ENCODE results near the gene ZDBF2. TPM values are rescaled to one million over a fixed set of nuclear protein-coding genes. Genes with fewer than 3 reads are reported as not detected.
"Not testable (repeated sequence)": the region's sequence is repeated elsewhere in the genome, so short reads cannot be mapped to it uniquely, and the experiment has no call there.

Gene ZDBF2
- total RNA-seq, 4 donors from 2014 or later = 1.9 to 7.1 (median 5.3) TPM

- WGBS, 2 donors = 48 to 55% methylated on average over 1 of the region's 1 CpG
- no peaks in the 10 kb centered on the region for H3K4me1 ChIP-seq
- no peaks in the 10 kb centered on the region for H3K9me3 ChIP-seq
- no peak overlapping the region for H3K4me3 ChIP-seq
- intact Hi-C loops (cut with DNase I) = no loop called here
- H3K27me3 ChIP-seq = no peaks in the 10 kb centered on the region
- H3K36me3 ChIP-seq = no peaks in the 10 kb centered on the region
- H3K27ac ChIP-seq = no peak overlapping the region
- no peak for TF ChIP-seq POLR2A (IDR thresholded peaks at IDR 0.05)
- TF ChIP-seq CTCF (IDR thresholded peaks at IDR 0.05) = no peak
- DNase-seq = no peak
Measured at GRCh38 chr2:206352571-206352970, 78.1 kb downstream of the ZDBF2 start.

DNA sequence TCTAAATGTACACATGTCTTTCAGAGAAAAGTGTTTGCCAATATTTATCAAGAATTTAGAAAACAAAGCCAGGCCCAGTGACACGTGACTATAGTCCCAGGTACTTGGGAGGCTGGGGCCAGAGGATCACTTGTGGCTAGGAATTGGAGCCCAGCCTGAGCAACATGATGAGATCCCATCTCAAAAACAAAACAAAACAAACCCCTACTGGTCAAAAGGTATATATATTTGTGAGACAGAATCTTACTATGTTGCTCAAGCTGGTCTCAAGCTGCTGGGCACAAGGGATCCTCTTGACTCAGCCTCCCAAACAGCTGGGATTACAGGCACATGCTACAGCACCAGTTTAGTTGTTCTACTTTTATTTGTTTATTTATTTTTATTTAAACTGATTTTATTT is 79.2 kb downstream of the ZDBF2 start:
- Histone ChIP-seq H3K36me3 (no peaks in the 10 kb centered on the region), H3K4me3 (no peak overlapping the region), H3K27ac (no peak overlapping the region), H3K9me3 (no peaks in the 10 kb centered on the region), H3K27me3 (no peaks in the 10 kb centered on the region), H3K4me1 (no peaks in the 10 kb centered on the region)
- 81 to 100% methylated on average over 1 of the region's 1 CpG for WGBS, 2 donors
- TF ChIP-seq POLR2A (IDR thresholded peaks at IDR 0.05) (no peak), CTCF (IDR thresholded peaks at IDR 0.05) (no peak)
- intact Hi-C loops (cut with DNase I) = no loop called here
- DNase-seq = no peak

GRCh38 chr2:206354129-206354528 is 79.7 kb downstream of the ZDBF2 start:
- H3K27me3 ChIP-seq = no peaks in the 10 kb centered on the region
- no peaks in the 10 kb centered on the region for H3K36me3 ChIP-seq
- TF ChIP-seq POLR2A (IDR thresholded peaks at IDR 0.05) = no peak
- no peak for TF ChIP-seq CTCF (IDR thresholded peaks at IDR 0.05)
- H3K27ac ChIP-seq = no peak overlapping the region
- WGBS, 2 donors = 79 to 81% methylated on average over 6 of the region's 6 CpGs
- H3K4me1 ChIP-seq = no peaks in the 10 kb centered on the region
- intact Hi-C loops (cut with DNase I) = no loop called here
- no peaks in the 10 kb centered on the region for H3K9me3 ChIP-seq
- no peak overlapping the region for H3K4me3 ChIP-seq
- no peak for DNase-seq

- H3K4me3 ChIP-seq; H3K4me1 ChIP-seq; DNase-seq; H3K27ac ChIP-seq; H3K9me3 ChIP-seq; H3K27me3 ChIP-seq; H3K36me3 ChIP-seq; intact Hi-C loops (cut with DNase I): not testable (repeated sequence)
- no CpG with 5 or more reads among the region's 29 CpGs for WGBS, 2 donors
Measured at GRCh38 chr2:206356840-206357239, 82.4 kb downstream of the ZDBF2 start.

GRCh38 chr2:206360840-206361239 is 86.4 kb downstream of the ZDBF2 start:
- H3K36me3 ChIP-seq; H3K4me3 ChIP-seq; H3K27me3 ChIP-seq; intact Hi-C loops (cut with DNase I); H3K4me1 ChIP-seq; DNase-seq; H3K9me3 ChIP-seq; H3K27ac ChIP-seq: not testable (repeated sequence)
- WGBS, 2 donors = 87 to 92% methylated on average over 3 to 5 of the region's 5 CpGs

DNA sequence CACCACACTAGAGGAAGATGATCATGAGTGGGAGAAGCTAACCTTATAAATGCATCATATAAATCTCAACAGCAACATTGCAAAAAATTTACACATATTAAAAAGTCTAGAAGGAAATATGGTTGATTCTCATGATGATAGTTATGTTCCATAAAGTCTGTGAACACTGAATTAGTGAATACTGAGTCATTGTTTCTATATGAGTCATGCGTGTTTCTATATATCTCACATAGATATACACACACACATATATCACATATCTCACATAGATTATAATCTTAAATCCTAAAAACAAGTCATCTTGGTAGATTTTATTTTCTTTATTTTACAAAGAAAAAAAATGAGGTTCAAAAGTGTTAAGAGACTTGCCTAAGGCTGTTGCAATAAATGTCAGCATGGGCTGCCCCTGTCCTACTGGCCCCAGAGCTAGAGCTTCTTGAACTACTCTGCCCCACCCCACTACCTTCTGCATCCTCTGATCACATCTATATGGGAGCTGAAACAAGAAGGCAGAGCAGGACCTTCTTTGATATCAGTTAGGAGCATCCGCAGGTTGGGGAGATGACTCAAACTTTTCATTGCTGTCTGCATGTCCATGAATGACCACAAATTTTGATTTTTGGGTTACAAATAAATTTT is 87.1 kb downstream of the ZDBF2 start:
- no peak for DNase-seq
- no peaks in the 10 kb centered on the region for H3K4me1 ChIP-seq
- TF ChIP-seq CTCF (IDR thresholded peaks at IDR 0.05) = no peak
- no peak for TF ChIP-seq POLR2A (IDR thresholded peaks at IDR 0.05)
- no peaks in the 10 kb centered on the region for H3K9me3 ChIP-seq
- H3K36me3 ChIP-seq = no peaks in the 10 kb centered on the region
- H3K27me3 ChIP-seq = no peaks in the 10 kb centered on the region
- intact Hi-C loops (cut with DNase I) = no loop called here
- H3K27ac ChIP-seq = no peak overlapping the region
- WGBS, 2 donors = 85% methylated on average over 2 of the region's 2 CpGs
- no peak overlapping the region for H3K4me3 ChIP-seq

Small RNA genes within 50 kb of the gene (small RNA-seq; reads per million reads assigned to genes)
- gene HMGN1P6 (0 reads per million in 4 donors), gene RN7SKP260 (0 reads per million in 4 donors)

Other genes starting within 250 kb of the ZDBF2 start
- 10 to 100 TPM in 3 of 4 donors, 1 to 10 TPM in 1; 9.6 to 20.2 (median 17.1) TPM for gene INO80D, start 188.5 kb upstream of the ZDBF2 start, total RNA-seq
- gene NDUFS1, start 115.2 kb upstream of the ZDBF2 start, total RNA-seq = 100 to 1,000 TPM in 2 of 4 donors, 10 to 100 TPM in 2; 87.5 to 155 (median 95.9) TPM
- gene EEF1B2, start 114.8 kb upstream of the ZDBF2 start, total RNA-seq = 100 to 1,000 TPM; 243 to 631 (median 564) TPM
- 10 to 100 TPM in 1 of 4 donors, 1 to 10 TPM in 2, under 1 TPM in 1; 0.95 to 10.1 (median 6.6) TPM for gene ADAM23, start 168.9 kb downstream of the ZDBF2 start, total RNA-seq